ENCODE measurements around the gene SLC44A5. TPM values are rescaled to one million over a fixed set of nuclear protein-coding genes. Genes with fewer than 3 reads are reported as not detected.

Gene SLC44A5
- total and polyA plus RNA-seq, 10 of the 15 experiments (the other 5 are each of a cell fraction or from before 2014, with no cell fraction given), result 0.04 to 1.3 TPM; not detected in 8

DNA sequence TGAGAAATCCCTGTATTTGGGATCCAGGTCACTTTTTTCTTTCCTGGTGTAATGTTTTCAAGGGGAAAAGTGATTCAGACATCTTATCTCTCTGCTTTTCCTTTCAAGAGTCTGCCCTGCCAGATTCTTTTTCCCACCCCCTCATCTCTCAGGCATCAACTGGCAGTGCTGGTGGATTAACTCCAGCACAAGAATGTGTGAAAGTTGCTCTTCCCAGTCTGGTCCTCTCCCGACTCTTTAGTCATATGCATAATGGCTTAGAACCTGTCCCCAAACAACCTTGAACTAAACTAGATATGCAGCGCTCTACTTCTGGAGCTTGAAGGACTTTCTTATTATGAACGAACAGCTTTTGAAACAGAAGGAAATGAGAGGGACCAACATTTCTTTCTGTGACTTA, 88.5 kb downstream of the SLC44A5 start:
- ChIA-PET RAD21 (ENCODE audit: unreplicated experiment) (no interaction called here), POLR2A (no interaction called here), SMC1A (ENCODE audit: uncharacterized antibody, unreplicated experiment) (no interaction called here), CTCF (no interaction called here)
- DNase-seq (ENCODE audit: low read depth, low spot score) (no peak), ATAC-seq (no peak), FAIRE-seq (no peak)
- intact Hi-C loops (cut with micrococcal nuclease; ENCODE audit: unreplicated experiment) (no loop called here), in situ Hi-C loops (cut with MboI) (no loop called here)
- H3K27me3 ChIP-seq (replicated peaks in 1 of 2; ENCODE audit: control insufficient read depth in 2 of 2, insufficient read depth in 2 of 2, low read length in 1 of 2), result no peaks in the 10 kb centered on the region
- H4K20me1 ChIP-seq (ENCODE audit: control insufficient read depth, insufficient read depth), result no peaks in the 10 kb centered on the region
- H3K79me2 ChIP-seq (ENCODE audit: control insufficient read depth, insufficient read depth, low read length), result no peaks in the 10 kb centered on the region
- H3K27ac ChIP-seq (ENCODE audit: control insufficient read depth, insufficient read depth), result no peak overlapping the region
- TF ChIP-seq FOS (IDR thresholded peaks at IDR 0.05; ENCODE audit: borderline replicate concordance, extremely low read depth, insufficient read length) (no peak), CHD4 (IDR thresholded peaks at IDR 0.05) (no peak), ZNF622 (IDR thresholded peaks at IDR 0.05) (no peak)
- TF ChIP-seq, protein P1, sequence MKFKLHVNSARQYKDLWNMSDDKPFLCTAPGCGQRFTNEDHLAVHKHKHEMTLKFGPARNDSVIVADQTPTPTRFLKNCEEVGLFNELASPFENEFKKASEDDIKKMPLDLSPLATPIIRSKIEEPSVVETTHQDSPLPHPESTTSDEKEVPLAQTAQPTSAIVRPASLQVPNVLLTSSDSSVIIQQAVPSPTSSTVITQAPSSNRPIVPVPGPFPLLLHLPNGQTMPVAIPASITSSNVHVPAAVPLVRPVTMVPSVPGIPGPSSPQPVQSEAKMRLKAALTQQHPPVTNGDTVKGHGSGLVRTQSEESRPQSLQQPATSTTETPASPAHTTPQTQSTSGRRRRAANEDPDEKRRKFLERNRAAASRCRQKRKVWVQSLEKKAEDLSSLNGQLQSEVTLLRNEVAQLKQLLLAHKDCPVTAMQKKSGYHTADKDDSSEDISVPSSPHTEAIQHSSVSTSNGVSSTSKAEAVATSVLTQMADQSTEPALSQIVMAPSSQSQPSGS (IDR thresholded peaks at IDR 0.05; ENCODE audit: low read length), result no peak
- TF ChIP-seq, protein P2, sequence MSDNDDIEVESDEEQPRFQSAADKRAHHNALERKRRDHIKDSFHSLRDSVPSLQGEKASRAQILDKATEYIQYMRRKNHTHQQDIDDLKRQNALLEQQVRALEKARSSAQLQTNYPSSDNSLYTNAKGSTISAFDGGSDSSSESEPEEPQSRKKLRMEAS (IDR thresholded peaks at IDR 0.05; ENCODE audit: low read depth, low read length), result no peak
- no peak overlapping the region for H3K4me2 ChIP-seq (ENCODE audit: control insufficient read depth, insufficient read depth)
- BruUV-seq (replicated peaks), result no TSS peak
- no peaks in the 10 kb centered on the region for H3K36me3 ChIP-seq (ENCODE audit: control insufficient read depth in 2 of 2, insufficient read depth in 2 of 2, low read length in 1 of 2)
- H2AFZ ChIP-seq (ENCODE audit: control insufficient read depth, low read depth, low read length), result no peak overlapping the region
- no peaks in the 10 kb centered on the region for H3K4me1 ChIP-seq (ENCODE audit: control insufficient read depth, insufficient read depth, low read length)
- no peak overlapping the region for H3K4me3 ChIP-seq
- no peaks in the 10 kb centered on the region for H3K9me3 ChIP-seq (replicated peaks; ENCODE audit: control insufficient read depth, insufficient read depth, low read length)
- no peak overlapping the region for H3K9ac ChIP-seq (ENCODE audit: control insufficient read depth, insufficient read depth, low read length)
- 19% methylated on average over 3 of the region's 3 CpGs for WGBS (ENCODE audit: insufficient coverage, insufficient replicate concordance, low lambda C conversion rate, missing lambda C conversion rate)

DNA sequence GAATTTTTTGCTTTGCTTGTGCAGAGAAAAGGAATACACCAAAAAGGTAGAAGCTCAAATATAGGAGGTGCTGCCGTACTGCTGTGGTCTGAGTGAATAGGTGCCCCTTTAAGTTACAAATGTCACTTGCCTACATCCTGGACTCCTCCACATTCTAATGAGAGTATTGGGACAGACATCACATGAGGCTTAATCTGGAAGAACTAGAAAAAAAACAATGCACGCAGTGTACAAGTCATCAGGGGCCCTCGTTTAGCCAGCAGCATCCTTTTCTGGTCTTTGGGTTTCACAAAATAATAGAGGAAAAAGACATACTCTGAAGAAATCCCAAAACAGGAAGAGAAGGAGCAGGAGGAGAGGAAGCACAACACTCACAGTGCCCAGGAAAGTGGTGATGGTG, 89.3 kb downstream of the SLC44A5 start:
- no peak for ATAC-seq
- H3K9me3 ChIP-seq (replicated peaks; ENCODE audit: control insufficient read depth, insufficient read depth, low read length), result no peaks in the 10 kb centered on the region
- FAIRE-seq, result no peak
- in situ Hi-C loops (cut with MboI), result no loop called here
- ChIA-PET POLR2A (no interaction called here), RAD21 (ENCODE audit: unreplicated experiment) (no interaction called here), SMC1A (ENCODE audit: uncharacterized antibody, unreplicated experiment) (no interaction called here), CTCF (no interaction called here)
- no peaks in the 10 kb centered on the region for H3K4me1 ChIP-seq (ENCODE audit: control insufficient read depth, insufficient read depth, low read length)
- H3K4me3 ChIP-seq, result no peak overlapping the region
- WGBS (ENCODE audit: insufficient coverage, insufficient replicate concordance, low lambda C conversion rate, missing lambda C conversion rate), result 30% methylated on average over 3 of the region's 3 CpGs
- no peak overlapping the region for H3K9ac ChIP-seq (ENCODE audit: control insufficient read depth, insufficient read depth, low read length)
- H3K27ac ChIP-seq (ENCODE audit: control insufficient read depth, insufficient read depth), result no peak overlapping the region
- no peaks in the 10 kb centered on the region for H4K20me1 ChIP-seq (ENCODE audit: control insufficient read depth, insufficient read depth)
- intact Hi-C loops (cut with micrococcal nuclease; ENCODE audit: unreplicated experiment), result no loop called here
- no peak overlapping the region for H3K4me2 ChIP-seq (ENCODE audit: control insufficient read depth, insufficient read depth)
- H2AFZ ChIP-seq (ENCODE audit: control insufficient read depth, low read depth, low read length), result no peak overlapping the region
- TF ChIP-seq ZZZ3 (IDR thresholded peaks at IDR 0.05; ENCODE audit: control insufficient read depth, insufficient read length, low read depth) (no peak), ZSCAN29 (IDR thresholded peaks at IDR 0.05) (no peak), EZH2 (IDR thresholded peaks at IDR 0.05; ENCODE audit: borderline replicate concordance, control insufficient read depth, low read depth, low read length) (no peak), FOS (IDR thresholded peaks at IDR 0.05; ENCODE audit: borderline replicate concordance, extremely low read depth, insufficient read length) (no peak), SMARCA5 (IDR thresholded peaks at IDR 0.05) (no peak), HDAC2 (IDR thresholded peaks at IDR 0.05) (no peak), SRF (IDR thresholded peaks at IDR 0.05; ENCODE audit: low read depth in 2 of 2, low read length in 2 of 2) (no peak), ATF7 (IDR thresholded peaks at IDR 0.05; ENCODE audit: low read depth) (no peak)
- TF ChIP-seq, protein P2 (IDR thresholded peaks at IDR 0.05; ENCODE audit: low read depth, low read length), result no peak
- TF ChIP-seq, protein P3, sequence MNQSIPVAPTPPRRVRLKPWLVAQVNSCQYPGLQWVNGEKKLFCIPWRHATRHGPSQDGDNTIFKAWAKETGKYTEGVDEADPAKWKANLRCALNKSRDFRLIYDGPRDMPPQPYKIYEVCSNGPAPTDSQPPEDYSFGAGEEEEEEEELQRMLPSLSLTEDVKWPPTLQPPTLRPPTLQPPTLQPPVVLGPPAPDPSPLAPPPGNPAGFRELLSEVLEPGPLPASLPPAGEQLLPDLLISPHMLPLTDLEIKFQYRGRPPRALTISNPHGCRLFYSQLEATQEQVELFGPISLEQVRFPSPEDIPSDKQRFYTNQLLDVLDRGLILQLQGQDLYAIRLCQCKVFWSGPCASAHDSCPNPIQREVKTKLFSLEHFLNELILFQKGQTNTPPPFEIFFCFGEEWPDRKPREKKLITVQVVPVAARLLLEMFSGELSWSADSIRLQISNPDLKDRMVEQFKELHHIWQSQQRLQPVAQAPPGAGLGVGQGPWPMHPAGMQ (IDR thresholded peaks at IDR 0.05; ENCODE audit: borderline replicate concordance), result no peak
- H3K79me2 ChIP-seq (ENCODE audit: control insufficient read depth, insufficient read depth, low read length), result no peaks in the 10 kb centered on the region
- no peaks in the 10 kb centered on the region for H3K36me3 ChIP-seq (ENCODE audit: control insufficient read depth in 2 of 2, insufficient read depth in 2 of 2, low read length in 1 of 2)
- BruUV-seq (replicated peaks), result no TSS peak
- DNase-seq (ENCODE audit: low read depth, low spot score), result no peak
- no peaks in the 10 kb centered on the region for H3K27me3 ChIP-seq (replicated peaks in 1 of 2; ENCODE audit: control insufficient read depth in 2 of 2, insufficient read depth in 2 of 2, low read length in 1 of 2)

All from GM12878 (cell line).